ENCODE results near the gene ADIRF.

The ADIRF gene

GRCh38 chr10:86958901-86959736, 9.2 kb upstream of the ADIRF start:
- no peaks in the 10 kb centered on the region for H3K9me3 ChIP-seq
- no peak for TF ChIP-seq CTCF (IDR thresholded peaks at IDR 0.05)
- H3K27ac ChIP-seq, result no peak overlapping the region
- no peaks in the 10 kb centered on the region for H3K4me1 ChIP-seq (ENCODE audit: control insufficient read depth in 1 of 2, insufficient read depth in 1 of 2, low read depth in 1 of 2, low read length in 1 of 2)
- no peaks in the 10 kb centered on the region for H3K36me3 ChIP-seq
- H3K27me3 ChIP-seq, result peaks cover 36% of the 10 kb centered on the region
- H3K4me3 ChIP-seq (ENCODE audit: low read depth in 1 of 2, low read length in 1 of 2), result no peak overlapping the region

GRCh38 chr10:86959737-86960002, 8.6 kb upstream of the ADIRF start:
- H3K4me1 ChIP-seq (ENCODE audit: control insufficient read depth in 1 of 2, insufficient read depth in 1 of 2, low read depth in 1 of 2, low read length in 1 of 2), result no peaks in the 10 kb centered on the region
- H3K27ac ChIP-seq, result no peak overlapping the region
- TF ChIP-seq CTCF (IDR thresholded peaks at IDR 0.05), result no peak
- H3K36me3 ChIP-seq, result no peaks in the 10 kb centered on the region
- peaks cover 36% of the 10 kb centered on the region for H3K27me3 ChIP-seq
- H3K9me3 ChIP-seq, result no peaks in the 10 kb centered on the region
- H3K4me3 ChIP-seq (ENCODE audit: low read depth in 1 of 2, low read length in 1 of 2), result no peak overlapping the region

- Histone ChIP-seq H3K36me3 (no peaks in the 10 kb centered on the region), H3K4me1 (ENCODE audit: control insufficient read depth in 1 of 2, insufficient read depth in 1 of 2, low read depth in 1 of 2, low read length in 1 of 2) (no peaks in the 10 kb centered on the region), H3K27me3 (peaks cover 36% of the 10 kb centered on the region), H3K9me3 (no peaks in the 10 kb centered on the region), H3K27ac (no peak overlapping the region), H3K4me3 (ENCODE audit: low read depth in 1 of 2, low read length in 1 of 2) (no peak overlapping the region)
- TF ChIP-seq CTCF (IDR thresholded peaks at IDR 0.05), result no peak
These were observed 8.0 kb upstream of the ADIRF start for GRCh38 chr10:86960003-86960862.

GRCh38 chr10:86960863-86961434, 7.3 kb upstream of the ADIRF start:
- Histone ChIP-seq H3K27me3 (peaks cover 41% of the 10 kb centered on the region), H3K4me1 (ENCODE audit: control insufficient read depth in 1 of 2, insufficient read depth in 1 of 2, low read depth in 1 of 2, low read length in 1 of 2) (no peaks in the 10 kb centered on the region), H3K27ac (no peak overlapping the region), H3K4me3 (ENCODE audit: low read depth in 1 of 2, low read length in 1 of 2) (no peak overlapping the region), H3K36me3 (no peaks in the 10 kb centered on the region), H3K9me3 (no peaks in the 10 kb centered on the region)
- no peak for TF ChIP-seq CTCF (IDR thresholded peaks at IDR 0.05)

GRCh38 chr10:86961481-86962091, 6.7 kb upstream of the ADIRF start:
- H3K27me3 ChIP-seq, result peaks cover 46% of the 10 kb centered on the region
- no peak overlapping the region for H3K27ac ChIP-seq
- H3K4me1 ChIP-seq (ENCODE audit: control insufficient read depth in 1 of 2, insufficient read depth in 1 of 2, low read depth in 1 of 2, low read length in 1 of 2), result no peaks in the 10 kb centered on the region
- no peak for TF ChIP-seq CTCF (IDR thresholded peaks at IDR 0.05)
- H3K4me3 ChIP-seq (ENCODE audit: low read depth in 1 of 2, low read length in 1 of 2), result no peak overlapping the region
- no peaks in the 10 kb centered on the region for H3K36me3 ChIP-seq
- H3K9me3 ChIP-seq, result no peaks in the 10 kb centered on the region
